ENCODE measurements around the gene OSR1.

DNA sequence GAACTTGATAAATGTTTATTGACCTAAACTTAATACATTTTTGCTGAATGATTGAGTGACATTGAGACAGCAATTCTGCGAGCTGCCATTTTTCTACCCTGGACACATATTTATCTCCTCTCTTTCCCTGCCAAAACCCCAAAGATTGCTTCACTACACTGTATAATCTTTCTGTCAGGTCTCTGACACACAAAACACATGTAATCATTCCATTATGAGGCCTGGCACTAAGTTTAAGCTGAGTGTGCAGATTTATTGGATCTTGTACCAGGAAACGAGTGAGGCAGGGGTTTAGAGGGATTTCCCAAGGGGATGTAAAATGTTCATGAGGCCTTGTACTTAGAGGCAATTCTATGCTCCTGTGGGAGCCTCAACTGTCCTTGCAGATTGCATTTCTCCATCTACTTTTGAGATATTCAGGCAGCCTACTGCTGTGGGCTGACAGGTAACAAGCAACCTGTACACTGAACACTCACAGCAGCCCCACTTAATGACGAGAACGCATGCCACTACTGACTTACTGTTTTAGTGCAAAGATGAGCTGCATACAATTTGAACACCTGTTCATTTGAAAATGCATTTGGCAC lies 13.7 kb upstream of the OSR1 start:
- TF ChIP-seq, protein P1, sequence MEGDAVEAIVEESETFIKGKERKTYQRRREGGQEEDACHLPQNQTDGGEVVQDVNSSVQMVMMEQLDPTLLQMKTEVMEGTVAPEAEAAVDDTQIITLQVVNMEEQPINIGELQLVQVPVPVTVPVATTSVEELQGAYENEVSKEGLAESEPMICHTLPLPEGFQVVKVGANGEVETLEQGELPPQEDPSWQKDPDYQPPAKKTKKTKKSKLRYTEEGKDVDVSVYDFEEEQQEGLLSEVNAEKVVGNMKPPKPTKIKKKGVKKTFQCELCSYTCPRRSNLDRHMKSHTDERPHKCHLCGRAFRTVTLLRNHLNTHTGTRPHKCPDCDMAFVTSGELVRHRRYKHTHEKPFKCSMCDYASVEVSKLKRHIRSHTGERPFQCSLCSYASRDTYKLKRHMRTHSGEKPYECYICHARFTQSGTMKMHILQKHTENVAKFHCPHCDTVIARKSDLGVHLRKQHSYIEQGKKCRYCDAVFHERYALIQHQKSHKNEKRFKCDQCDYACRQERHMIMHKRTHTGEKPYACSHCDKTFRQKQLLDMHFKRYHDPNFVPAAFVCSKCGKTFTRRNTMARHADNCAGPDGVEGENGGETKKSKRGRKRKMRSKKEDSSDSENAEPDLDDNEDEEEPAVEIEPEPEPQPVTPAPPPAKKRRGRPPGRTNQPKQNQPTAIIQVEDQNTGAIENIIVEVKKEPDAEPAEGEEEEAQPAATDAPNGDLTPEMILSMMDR (conservative IDR thresholded peaks at IDR 0.05 in 1 of 2, IDR thresholded peaks at IDR 0.05 in 1 of 2; ENCODE audit: low read depth in 1 of 2, low read length in 2 of 2) = no peak
- no peak for TF ChIP-seq EZH2 (IDR thresholded peaks at IDR 0.05; ENCODE audit: low read length, missing control alignments)
